22Rv1 (cell line): ENCODE data around the gene ZNF662.
"Not testable (repeated sequence)": the region's sequence is repeated elsewhere in the genome, so short reads cannot be mapped to it uniquely, and the experiment has no call there.

ENCODE experiments used
- H3K27ac ChIP-seq: fragments of 450-650 bp; 2 replicates; pipeline ENCODE4 v1.5.1; 2017
- CTCF ChIP-seq: fragments of 450-650 bp; IDR thresholded peaks from 2 replicates; pipeline ENCODE4 v1.5.1; 2017; ENCODE audit warnings: mild to moderate bottlenecking
- ZFX ChIP-seq: fragments of 450-650 bp; IDR thresholded peaks from 2 replicates; pipeline ENCODE4 v1.6.1; 2017; ENCODE audit warnings: antibody characterized with exemption, borderline replicate concordance

Gene ZNF662

DNA sequence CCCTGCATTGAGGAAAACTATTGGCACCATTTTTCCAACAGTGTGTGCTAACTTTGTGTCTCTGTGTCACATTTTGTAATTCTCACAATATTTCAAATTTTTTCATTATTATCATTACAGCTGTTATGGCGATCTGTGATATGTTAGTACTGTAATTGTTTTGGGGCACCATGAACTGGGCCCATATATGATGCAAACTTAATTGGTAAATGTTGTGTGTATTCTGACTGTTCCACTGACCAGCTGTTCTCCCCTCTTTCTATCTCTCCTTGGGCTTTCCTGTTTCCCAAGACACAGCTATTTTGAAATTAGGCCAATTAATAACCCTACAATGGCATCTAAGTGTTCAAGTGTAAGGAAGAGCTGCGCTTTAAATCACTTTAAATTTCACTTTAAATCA, 28.1 kb upstream of the ZNF662 start:
- H3K27ac ChIP-seq = no peak overlapping the region
- TF ChIP-seq ZFX = no peak
- TF ChIP-seq CTCF = no peak

- no peak overlapping the region for H3K27ac ChIP-seq
- TF ChIP-seq ZFX = no peak
- TF ChIP-seq CTCF = no peak
Observed at GRCh38 chr3:42880183-42880582, 25.8 kb upstream of the ZNF662 start.

- H3K27ac ChIP-seq = no peak overlapping the region
- TF ChIP-seq CTCF (peak; percentile 92), ZFX (no peak)
Observed at GRCh38 chr3:42880601-42881451, 25.1 kb upstream of the ZNF662 start.

GRCh38 chr3:42883251-42883930, 22.6 kb upstream of the ZNF662 start:
- not testable (repeated sequence) for H3K27ac ChIP-seq

DNA sequence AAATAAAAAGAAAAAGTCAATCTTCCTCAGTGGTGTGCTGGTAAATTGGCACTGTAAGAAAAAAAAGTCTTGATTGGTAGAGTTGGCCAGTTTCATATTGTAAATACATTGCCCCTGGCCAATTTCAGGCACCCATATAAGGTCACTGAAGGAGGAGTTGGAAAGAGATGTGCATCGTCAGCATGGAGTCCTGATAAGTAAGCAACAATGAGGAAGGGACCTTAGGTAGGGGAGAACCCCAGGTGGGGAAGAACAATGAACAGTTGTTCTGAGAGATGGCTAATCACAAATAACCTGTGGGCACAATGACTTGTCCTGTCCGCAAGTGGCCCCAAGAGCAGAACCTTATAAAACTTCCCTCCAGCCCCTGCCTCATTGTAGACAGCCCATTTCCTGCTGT, 21.6 kb upstream of the ZNF662 start:
- TF ChIP-seq CTCF (no peak), ZFX (no peak)
- no peak overlapping the region for H3K27ac ChIP-seq

DNA sequence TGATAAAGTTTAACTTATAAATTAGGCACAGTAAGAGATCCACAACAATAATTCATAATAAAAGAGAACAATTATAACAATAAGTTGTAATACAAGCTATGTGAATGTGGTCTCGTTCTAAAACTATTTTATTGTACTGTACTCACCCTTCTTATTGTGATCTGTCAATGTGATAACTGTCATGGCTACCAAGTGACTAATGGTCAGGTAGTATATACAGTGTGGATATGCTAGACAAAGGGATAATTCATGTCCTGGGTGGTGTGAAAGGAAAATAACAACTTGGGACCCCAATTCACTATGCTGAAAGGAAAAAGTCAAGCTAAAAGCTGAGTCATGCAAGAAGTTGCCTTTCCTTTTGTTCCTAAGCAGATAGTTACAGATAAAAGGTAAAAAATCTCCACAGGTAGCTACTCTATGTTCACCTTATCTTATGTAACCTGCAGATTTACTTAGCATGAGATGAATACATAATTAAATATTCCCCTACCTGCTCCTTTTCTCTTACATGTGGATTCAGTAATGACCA, 19.6 kb upstream of the ZNF662 start:
- TF ChIP-seq ZFX (no peak), CTCF (no peak)

DNA sequence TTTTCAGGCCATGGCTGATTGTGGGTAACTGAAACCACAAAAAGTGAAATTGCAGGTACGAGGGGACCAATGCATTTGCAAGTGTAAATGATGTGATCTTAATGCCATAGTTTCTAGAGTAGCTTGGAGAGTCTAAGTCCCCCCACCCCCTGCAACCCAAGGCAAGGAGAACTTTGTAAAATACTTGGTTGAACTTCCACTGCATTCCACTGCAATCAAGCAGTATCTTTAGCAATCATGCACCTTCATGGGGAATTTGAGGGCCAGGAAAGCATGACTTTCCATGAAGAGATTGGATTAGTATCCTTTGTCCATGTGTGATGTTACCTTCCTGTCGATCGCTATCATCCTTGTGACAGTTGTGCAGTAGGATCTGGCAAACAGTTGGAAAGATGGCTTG, 18.9 kb upstream of the ZNF662 start:
- TF ChIP-seq CTCF = no peak
- TF ChIP-seq ZFX = no peak
- no peak overlapping the region for H3K27ac ChIP-seq

More for the DNA sequence above, 19.6 kb upstream of the ZNF662 start:
- H3K27ac ChIP-seq = no peak overlapping the region
